Body of pancreas (tissue), 4 donors: ENCODE measurements around the gene STRIP2.
"Not testable (repeated sequence)": the region's sequence is repeated elsewhere in the genome, so short reads cannot be mapped to it uniquely, and the experiment has no call there.

ENCODE experiments used
- POLR2A ChIP-seq, 3 donors: fragments of 450-650 bp; IDR thresholded peaks; one replicate each; pipeline ENCODE4 v1.6.1; 2016; ENCODE audit warnings: antibody characterized with exemption in 3 of 3, mild to moderate bottlenecking in 2 of 3
- TF ChIP-seq, protein P1 (sequence below), 7 experiments: fragments of 450-650 bp in 4 of 7; fragments of 200-600 bp in 3 of 7; sonication (generic) in 3 of 7; IDR thresholded peaks; one replicate each; pipeline ENCODE4 v1.5.1; 2016 to 2019; ENCODE audit warnings: antibody characterized with exemption in 7 of 7

- TF ChIP-seq, protein P1, sequence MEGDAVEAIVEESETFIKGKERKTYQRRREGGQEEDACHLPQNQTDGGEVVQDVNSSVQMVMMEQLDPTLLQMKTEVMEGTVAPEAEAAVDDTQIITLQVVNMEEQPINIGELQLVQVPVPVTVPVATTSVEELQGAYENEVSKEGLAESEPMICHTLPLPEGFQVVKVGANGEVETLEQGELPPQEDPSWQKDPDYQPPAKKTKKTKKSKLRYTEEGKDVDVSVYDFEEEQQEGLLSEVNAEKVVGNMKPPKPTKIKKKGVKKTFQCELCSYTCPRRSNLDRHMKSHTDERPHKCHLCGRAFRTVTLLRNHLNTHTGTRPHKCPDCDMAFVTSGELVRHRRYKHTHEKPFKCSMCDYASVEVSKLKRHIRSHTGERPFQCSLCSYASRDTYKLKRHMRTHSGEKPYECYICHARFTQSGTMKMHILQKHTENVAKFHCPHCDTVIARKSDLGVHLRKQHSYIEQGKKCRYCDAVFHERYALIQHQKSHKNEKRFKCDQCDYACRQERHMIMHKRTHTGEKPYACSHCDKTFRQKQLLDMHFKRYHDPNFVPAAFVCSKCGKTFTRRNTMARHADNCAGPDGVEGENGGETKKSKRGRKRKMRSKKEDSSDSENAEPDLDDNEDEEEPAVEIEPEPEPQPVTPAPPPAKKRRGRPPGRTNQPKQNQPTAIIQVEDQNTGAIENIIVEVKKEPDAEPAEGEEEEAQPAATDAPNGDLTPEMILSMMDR (IDR thresholded peaks at IDR 0.05), result not testable (repeated sequence)
- not testable (repeated sequence) for TF ChIP-seq POLR2A (IDR thresholded peaks at IDR 0.05)
These were observed 42.2 kb downstream of the STRIP2 start for GRCh38 chr7:129476398-129476797.
